ENCODE results near the gene KLHDC7A. TPM values are rescaled to one million over a fixed set of nuclear protein-coding genes. Genes with fewer than 3 reads are reported as not detected.

KLHDC7A gene
- total RNA-seq, 2 experiments from 2014 or later: 0.91 to 2.6 TPM

GRCh38 chr1:18440385-18441226 lies 40.1 kb upstream of the KLHDC7A start:
- H3K27ac ChIP-seq (ENCODE audit: low read depth, low read length, poor library complexity, severe bottlenecking): no peak overlapping the region
- no peaks in the 10 kb centered on the region for H3K9me2 ChIP-seq (ENCODE audit: insufficient read depth, low read length)
- no peaks in the 10 kb centered on the region for H3K4me1 ChIP-seq (ENCODE audit: insufficient read depth, low read length, poor library complexity, severe bottlenecking)
- DNase-seq (ENCODE audit: low spot score): no peak
- H3K4me3 ChIP-seq (ENCODE audit: low read depth, low read length, poor library complexity, severe bottlenecking): no peak overlapping the region
- intact Hi-C loops (cut with micrococcal nuclease; ENCODE audit: unreplicated experiment): no loop called here
- no peaks in the 10 kb centered on the region for H4K20me1 ChIP-seq (ENCODE audit: insufficient read depth, low read length)
- TF ChIP-seq CTCF (conservative IDR thresholded peaks at IDR 0.05; ENCODE audit: low read length): no peak
- no peak for TF ChIP-seq EZH2phosphoT487 (IDR thresholded peaks at IDR 0.05; ENCODE audit: borderline replicate concordance, low read depth, low read length)
- CTCF ChIA-PET (ENCODE audit: unreplicated experiment): no interaction called here
- H3K36me3 ChIP-seq (ENCODE audit: insufficient read depth, low read length): no peaks in the 10 kb centered on the region
- POLR2A ChIA-PET: no interaction called here
- no peaks in the 10 kb centered on the region for H3K9me3 ChIP-seq (ENCODE audit: low read length)
- no TSS peak for BruUV-seq (replicated peaks)
- no peak overlapping the region for H3K4me2 ChIP-seq (ENCODE audit: low read length)
- H3K79me2 ChIP-seq (ENCODE audit: insufficient read depth, low read depth, low read length): no peaks in the 10 kb centered on the region
- H2AFZ ChIP-seq (ENCODE audit: low read length): no peak overlapping the region

- CTCF ChIA-PET (ENCODE audit: unreplicated experiment): no interaction called here
- no peaks in the 10 kb centered on the region for H4K20me1 ChIP-seq (ENCODE audit: insufficient read depth, low read length)
- intact Hi-C loops (cut with micrococcal nuclease; ENCODE audit: unreplicated experiment): no loop called here
Measured at GRCh38 chr1:18443587-18444520, 36.9 kb upstream of the KLHDC7A start.

More at GRCh38 chr1:18443587-18444520, 36.9 kb upstream of the KLHDC7A start:
- H3K27ac ChIP-seq (ENCODE audit: low read depth, low read length, poor library complexity, severe bottlenecking): no peak overlapping the region
- POLR2A ChIA-PET: no interaction called here
- TF ChIP-seq EZH2phosphoT487 (IDR thresholded peaks at IDR 0.05; ENCODE audit: borderline replicate concordance, low read depth, low read length): no peak
- TF ChIP-seq CTCF (conservative IDR thresholded peaks at IDR 0.05; ENCODE audit: low read length): no peak
- no peaks in the 10 kb centered on the region for H3K79me2 ChIP-seq (ENCODE audit: insufficient read depth, low read depth, low read length)
- no peaks in the 10 kb centered on the region for H3K9me2 ChIP-seq (ENCODE audit: insufficient read depth, low read length)
- no peaks in the 10 kb centered on the region for H3K36me3 ChIP-seq (ENCODE audit: insufficient read depth, low read length)
- H2AFZ ChIP-seq (ENCODE audit: low read length): no peak overlapping the region
- H3K4me2 ChIP-seq (ENCODE audit: low read length): no peak overlapping the region
- no TSS peak for BruUV-seq (replicated peaks)
- H3K4me1 ChIP-seq (ENCODE audit: insufficient read depth, low read length, poor library complexity, severe bottlenecking): no peaks in the 10 kb centered on the region
- no peak overlapping the region for H3K4me3 ChIP-seq (ENCODE audit: low read depth, low read length, poor library complexity, severe bottlenecking)
- no peaks in the 10 kb centered on the region for H3K9me3 ChIP-seq (ENCODE audit: low read length)
- DNase-seq (ENCODE audit: low spot score): no peak
